Activated CD4-positive, alpha-beta T cell treated with anti-CD3 and anti-CD28 coated beads, Interleukin-2, amount 50 U/mL, for 4 hours (primary cell): Measurements from ENCODE around the gene PUM2.
"Not testable (repeated sequence)": the region's sequence is repeated elsewhere in the genome, so short reads cannot be mapped to it uniquely, and the experiment has no call there.

Source experiments
- DNase-seq, 2 experiments: peaks; one replicate each; pipeline ENCODE4 v3.0.0-alpha.2; 2020

Gene PUM2, protein sequence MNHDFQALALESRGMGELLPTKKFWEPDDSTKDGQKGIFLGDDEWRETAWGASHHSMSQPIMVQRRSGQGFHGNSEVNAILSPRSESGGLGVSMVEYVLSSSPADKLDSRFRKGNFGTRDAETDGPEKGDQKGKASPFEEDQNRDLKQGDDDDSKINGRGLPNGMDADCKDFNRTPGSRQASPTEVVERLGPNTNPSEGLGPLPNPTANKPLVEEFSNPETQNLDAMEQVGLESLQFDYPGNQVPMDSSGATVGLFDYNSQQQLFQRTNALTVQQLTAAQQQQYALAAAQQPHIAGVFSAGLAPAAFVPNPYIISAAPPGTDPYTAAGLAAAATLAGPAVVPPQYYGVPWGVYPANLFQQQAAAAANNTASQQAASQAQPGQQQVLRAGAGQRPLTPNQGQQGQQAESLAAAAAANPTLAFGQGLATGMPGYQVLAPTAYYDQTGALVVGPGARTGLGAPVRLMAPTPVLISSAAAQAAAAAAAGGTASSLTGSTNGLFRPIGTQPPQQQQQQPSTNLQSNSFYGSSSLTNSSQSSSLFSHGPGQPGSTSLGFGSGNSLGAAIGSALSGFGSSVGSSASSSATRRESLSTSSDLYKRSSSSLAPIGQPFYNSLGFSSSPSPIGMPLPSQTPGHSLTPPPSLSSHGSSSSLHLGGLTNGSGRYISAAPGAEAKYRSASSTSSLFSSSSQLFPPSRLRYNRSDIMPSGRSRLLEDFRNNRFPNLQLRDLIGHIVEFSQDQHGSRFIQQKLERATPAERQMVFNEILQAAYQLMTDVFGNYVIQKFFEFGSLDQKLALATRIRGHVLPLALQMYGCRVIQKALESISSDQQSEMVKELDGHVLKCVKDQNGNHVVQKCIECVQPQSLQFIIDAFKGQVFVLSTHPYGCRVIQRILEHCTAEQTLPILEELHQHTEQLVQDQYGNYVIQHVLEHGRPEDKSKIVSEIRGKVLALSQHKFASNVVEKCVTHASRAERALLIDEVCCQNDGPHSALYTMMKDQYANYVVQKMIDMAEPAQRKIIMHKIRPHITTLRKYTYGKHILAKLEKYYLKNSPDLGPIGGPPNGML

DNA sequence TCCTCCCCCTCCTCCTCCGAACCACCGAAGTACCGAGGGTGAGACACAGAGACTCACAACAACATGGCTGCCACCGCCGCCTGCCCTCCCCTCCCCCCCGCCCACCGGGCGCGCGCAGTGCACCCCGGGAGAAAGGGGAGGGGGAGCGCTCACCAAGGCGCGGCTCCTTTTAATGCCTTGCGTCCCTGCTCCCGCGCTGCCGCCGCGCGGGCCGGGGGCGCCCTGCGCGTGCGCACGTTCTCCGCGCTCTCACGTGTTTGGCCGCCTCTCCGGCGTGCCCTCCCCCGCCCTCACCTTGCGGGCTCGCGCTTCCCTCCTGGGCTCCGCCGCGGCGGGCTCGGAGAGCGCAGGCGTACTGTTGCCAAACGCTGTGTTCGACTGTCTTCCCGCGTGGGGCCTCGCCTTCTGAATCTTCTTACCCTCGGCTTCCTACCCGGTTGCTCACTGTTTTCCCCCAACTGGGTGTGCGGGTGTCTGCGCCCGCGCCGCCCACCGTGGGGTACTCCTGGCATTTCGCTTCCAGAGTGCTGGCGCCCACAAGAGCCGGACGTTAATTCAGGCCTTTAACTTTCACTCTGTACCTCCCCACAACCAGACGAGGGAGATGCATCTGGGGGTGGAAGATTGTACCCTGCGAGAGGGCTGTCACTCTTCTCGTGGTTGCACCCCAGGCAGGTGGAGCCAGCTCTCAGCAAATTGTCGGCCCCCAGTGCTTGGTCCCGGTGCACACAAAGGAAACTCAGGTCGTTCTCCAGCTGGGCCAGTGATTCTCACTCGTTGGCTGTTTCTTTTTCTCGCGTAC lies at the start of gene PUM2:
Gene PUM2, minus strand, starts transcription at position 92 of the 802 bp plus-strand sequence. CDS start 23,484 bp downstream, outside the sequence.
- peak; percentile 88 to 92 for DNase-seq

DNA sequence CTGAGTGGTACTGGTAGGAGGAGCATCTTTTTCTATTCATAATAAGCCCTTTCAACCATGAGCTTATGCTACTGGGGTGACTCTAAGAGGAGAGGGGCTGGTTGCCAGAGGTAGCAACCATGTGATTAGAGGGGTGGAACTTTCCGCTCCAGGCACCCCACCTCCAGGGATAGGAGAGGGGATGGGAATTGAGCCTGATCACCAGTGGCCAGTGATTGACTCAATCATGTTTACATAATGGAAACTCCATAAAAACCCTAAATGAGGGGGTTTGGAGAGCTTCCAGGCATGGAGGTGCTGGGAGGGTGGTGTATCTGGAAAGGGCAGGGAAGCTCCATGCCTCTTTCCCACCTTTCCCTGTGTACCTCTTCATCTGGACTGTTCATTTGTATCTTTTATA lies 49.7 kb upstream of the PUM2 start:
- DNase-seq = no peak

DNA sequence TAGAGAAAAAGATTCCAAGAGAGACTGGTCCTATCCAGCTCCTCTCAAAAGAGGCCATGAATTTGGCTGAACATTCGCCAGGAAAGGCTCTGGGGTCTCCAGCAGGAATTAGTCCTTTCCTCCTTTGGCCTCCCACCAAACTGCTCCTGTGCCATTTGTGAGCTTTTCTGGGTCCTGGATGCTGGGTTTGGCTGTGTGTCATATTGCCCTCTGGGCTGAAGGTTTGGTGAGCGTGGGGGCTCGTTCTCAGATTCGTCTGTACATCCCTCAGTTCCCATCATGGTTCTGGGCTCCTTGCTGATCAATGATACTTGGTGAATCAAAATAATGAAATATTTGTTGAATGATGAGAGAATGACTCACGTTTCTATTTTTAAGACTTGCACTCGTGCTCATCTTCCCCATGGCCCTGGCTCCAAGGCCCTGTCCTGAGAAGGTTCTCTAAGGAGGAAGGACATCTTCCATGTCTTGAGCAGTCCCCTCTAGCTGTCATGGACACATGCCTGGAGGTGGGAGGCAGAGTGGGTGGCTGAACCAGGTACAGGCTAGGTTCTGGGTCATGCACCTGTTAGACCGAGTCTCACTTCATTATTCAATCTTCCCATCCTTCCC lies 48.4 kb upstream of the PUM2 start:
- DNase-seq = no peak

DNA sequence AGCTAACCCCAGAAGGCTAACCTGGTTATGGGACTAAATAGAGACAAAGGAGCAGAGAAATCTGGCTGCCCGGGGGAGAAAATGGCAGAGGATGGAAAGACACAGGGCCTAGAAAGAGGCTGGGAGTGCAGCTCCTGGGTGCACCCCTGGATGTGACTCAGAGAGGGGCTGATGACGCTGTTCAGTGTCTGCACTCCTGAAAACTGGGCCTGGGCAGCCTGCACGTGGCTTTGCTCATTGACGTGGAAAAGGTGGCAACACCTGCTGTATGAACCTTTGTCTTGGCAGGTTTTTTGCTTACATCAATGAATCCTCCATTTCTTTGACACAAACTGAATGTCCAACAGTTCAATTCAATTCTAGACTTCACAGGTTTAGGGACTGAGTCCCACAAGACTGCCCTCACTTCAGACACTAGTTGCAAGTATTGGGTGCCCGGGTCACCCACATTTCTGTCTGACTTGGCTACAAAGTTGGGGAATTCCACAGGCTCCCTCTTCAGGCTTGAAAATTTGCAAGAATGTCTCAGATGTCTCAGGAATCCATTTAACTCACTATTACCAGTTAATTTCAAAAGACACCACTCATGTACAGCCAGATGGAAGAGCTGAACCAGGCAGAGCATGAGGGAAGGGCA lies 47.3 kb upstream of the PUM2 start:
- DNase-seq = no peak

DNA sequence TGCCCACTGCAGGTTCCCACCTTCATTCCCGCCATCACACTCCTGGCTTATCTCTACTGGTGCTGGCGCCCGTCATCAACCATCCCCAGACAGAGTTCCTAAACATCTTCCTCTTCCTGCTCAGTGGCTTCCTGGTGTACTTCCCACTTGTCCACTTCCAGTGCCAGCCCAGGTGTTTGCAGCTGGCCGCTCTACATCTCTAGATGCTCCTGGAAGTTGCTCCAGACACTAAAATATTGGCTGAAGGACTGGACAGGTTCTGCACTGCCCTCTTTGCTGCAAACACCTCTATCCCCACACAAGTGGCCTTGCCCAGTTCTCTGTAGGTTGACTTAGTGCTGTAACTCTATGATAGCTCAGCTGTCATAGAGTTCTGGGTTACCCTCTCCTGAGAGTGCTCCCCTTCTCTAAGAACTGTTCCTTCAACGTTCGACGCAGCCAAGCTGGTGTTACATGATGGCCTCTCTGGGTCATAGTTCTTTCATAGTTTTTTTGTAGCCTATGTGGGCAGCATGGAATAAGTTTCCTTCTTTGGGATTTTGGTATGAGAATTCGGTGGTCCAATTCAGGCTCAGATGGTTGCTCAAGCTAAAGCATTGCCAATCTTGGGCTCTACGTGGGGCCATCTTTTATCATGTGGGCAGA lies 45.8 kb upstream of the PUM2 start:
- no peak for DNase-seq

DNA sequence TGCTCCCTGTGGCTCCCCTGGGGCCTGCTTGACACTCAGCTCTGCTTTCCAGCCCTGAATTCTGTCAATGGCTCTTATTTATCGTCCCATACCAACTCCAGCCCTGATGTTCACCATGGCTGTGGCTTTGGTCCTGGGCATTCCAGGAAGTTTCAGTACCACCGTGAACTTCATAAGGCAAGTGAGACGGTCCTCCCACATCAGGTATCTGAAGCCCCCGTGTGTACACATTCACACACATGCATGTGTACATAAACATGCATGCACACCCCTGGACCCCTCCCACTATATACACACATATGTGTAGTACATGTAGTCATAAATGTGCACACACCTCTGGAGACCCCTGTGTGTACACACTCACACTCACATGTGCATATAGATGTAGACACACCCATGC lies 43.3 kb upstream of the PUM2 start:
- DNase-seq = no peak

DNA sequence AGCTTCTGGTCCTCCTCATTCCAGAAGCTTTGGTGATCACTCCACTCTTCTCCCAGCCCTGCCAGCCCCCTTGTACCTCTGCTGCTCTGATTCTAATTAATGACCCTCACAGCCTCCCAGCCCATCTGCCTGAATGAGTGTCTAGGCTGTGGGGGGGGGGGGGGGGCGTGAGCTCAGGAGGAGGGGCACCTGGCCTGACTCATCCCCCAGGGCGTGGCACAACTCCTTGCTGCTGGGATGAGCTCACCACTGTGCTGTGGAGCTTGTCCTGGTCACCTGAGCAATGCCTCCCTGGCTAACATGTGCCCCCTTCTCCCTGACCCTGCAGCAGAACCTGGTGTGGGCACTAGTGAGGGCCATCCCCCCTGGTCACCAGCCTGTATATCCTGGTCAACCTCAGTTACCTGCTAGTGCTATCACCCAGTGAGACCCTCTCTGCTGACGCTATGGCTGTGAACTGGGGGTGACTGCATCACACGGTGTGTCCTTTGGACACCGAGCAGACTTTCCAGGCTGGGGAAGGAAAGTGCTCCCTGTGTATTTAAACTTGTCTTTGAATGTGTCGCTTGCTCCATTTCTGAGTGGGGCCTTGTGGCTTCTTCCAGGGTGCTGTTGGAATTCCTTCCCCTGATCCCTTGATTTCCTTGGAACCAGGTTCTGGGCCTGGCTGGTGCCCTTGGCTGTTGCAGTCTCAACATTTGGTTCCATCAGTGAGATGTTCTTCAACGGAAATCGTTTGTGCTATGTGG lies 41.5 kb upstream of the PUM2 start:
- DNase-seq = no peak

DNA sequence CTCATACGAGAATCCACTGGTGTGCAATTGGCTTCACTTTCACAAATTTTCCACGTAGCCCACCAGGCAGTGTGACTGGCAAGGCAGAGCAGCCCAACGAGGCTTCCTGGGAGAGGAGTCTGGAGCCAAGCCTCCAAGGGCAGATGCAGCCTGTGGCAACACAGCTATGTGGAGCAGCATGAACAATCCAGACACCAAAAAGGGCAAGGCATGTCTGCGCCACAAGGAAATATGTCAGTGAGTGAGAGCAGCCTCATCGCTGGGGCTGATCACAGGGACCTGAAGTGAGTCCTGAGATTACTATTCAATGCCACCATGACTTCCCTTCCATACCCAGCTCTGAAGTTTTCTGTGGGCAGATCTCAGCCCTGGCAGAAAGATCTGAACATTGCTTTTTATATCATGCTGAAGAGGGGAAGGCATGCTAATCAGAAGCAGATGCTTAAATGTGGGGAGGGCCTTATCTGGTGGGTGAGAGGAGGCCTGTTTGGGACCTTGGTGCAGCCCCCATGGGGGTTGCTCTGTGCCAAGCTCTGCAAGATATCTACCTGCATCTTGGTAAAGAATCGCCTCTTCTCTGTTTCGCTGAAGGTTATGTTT lies 40.0 kb upstream of the PUM2 start:
- no peak for DNase-seq

DNA sequence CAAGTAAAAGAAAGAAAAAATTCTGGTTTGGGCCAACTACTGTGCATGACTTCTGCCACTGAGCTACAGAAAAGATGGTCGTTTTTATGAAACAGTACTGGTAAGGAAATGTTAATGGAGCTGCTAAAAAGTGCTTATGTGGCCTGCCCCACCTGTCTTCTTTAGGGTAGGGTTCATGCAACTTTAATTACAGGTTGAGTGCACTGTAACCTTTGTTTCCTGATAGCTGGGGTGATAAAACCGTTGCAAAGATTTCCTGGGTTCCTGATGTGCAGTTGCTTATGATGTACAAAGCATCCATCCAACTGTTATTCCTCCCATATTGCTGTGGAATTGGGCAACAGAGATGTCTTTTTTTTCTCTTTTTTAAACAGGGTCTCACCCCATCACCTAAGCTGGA lies 34.3 kb upstream of the PUM2 start:
- no peak for DNase-seq

DNA sequence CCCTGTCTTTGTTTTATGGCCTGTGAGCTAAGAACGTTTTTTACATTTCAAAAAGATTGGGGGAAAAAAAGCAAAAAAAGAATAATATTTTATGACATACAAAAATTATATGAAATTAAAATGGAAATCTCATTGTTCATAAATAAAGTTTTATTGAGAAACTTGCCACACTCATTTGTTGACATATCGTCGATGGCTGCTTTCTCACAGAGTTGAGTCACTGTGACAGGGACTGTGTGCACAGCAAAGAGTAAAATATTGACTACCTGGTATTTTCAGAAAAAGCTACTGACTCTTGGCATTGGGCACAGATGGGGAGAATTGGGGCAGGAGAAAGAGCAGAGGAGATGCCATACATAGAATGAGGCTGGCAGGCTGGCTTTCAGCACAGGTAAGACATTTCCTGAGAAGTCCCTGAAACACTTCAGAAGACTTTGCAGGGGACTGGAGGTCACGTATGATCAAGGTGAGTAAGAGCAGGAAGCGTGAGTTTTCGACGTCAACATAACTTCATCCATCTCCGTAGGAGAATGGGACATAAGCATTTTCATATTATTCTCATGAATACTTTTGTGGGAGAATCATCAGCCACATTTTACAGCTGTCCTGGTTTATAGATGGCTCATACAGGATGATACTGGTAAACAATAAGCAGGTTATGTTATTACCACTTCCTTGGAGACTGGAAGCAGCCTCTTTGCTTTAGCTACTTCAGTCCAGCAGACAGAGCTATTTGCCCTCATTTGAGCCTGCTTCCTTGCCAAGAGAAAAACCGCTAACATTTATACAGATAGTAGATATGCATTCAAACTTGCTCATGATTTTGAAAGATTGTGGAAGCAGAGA lies 32.5 kb upstream of the PUM2 start:
- no peak for DNase-seq

DNA sequence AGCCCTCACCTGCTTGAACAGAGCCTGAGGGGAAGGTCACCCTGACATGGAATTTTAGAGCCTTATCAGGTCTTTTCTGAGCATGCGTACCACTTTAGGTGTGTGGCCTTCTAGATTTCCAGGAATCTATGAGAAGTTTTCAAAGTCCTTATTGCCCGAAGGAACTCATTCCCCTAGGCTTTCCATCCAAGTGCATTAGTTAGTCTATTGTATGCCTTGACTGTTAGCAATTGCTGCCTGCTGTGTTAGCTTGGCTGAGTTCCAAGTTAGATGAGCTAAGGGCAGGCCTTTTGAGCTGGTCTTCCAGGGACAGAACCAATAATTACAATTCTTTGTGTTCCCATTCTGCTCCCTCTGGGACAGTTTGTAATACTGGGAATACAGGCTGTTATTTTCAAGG lies 30.8 kb upstream of the PUM2 start:
- no peak for DNase-seq

DNA sequence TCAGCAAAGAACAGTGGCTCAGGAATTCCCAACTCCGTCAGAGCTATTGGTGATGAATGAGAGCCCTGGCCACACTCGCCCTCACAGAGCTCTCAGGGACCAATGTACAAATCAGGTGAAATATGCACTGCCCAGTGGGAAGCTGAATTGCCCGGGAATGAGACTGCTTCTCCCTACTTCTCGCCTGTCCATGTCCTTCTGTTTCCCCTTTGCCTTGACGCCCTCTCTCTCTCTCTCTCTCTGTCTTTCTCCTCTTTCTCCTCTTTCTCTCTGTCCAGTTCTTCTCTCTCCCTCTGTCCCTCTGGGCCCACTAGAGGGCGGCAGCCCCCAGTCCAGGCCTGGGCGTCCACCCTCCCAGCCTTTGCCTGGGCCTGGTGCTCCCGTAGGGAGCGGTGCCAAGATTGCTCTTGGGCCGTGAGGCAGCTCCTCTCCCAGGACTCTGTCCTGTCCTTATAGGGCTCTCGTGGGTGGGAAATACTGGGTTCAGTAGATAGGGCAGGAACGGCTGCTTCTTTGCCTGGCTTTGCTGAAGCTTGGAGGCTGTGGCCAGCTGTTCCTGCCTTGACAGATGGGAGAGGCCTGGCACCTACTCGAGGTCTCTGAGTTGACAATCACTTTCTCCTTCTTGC lies 28.4 kb upstream of the PUM2 start:
- DNase-seq = no peak

DNA sequence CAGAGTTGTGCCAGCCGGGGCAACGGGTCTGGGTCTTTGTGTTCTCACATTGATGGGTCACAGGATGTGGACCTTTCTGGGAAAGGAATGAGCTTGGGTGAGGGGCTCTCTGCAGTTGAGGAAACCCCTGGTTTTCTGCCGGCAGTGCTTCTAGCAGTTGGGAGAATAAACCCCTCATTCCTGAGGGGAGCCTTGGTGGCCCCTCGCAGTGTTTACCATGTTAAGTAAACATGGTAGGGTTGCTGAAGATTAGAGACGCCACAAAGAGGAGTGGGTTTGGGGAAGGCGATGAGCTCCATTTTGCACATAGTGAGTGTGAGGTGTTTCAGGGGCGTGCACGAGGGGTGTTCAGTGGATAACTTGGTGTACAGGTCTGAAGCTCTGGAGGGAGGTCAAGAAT lies 27.7 kb upstream of the PUM2 start:
- DNase-seq = no peak

DNA sequence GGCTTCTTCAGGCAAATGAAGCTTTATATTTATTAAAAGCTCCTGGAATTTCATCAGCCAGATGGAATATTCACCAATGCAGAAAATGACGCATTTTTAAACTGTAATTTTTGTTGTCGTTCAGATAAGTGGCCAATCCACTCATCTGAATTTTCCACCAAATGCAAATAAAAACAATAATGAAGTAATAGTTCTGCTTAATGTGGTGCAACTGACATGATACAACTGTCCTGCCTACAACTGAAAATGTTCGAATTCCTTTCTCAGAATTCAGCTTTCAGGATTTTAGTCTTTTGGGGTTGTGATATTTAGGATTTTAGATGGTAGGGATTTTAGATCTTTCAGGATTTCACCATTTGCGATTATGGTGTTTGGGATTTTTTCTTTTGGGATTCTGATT lies 27.1 kb upstream of the PUM2 start:
- DNase-seq = no peak

DNA sequence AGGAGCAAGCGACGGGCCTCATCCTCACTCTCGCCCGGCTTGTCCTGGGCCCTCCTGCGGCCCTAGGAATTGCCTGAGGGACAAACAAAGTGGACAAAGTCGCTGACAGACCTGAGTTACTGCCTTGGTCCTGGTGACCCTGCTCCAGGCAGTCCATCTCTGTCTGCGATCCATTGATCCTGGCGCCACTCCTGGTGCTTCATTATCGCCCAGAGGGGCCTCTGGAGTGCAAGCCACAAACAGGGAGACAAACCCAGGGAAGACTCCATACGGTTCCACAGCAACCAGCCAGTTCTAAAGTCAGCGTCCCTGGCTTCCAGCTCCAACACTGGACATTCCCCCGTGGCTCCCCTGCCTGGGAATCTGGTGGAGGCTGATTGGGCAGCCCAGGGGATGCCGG lies 24.3 kb upstream of the PUM2 start:
- DNase-seq = not testable (repeated sequence)

DNA sequence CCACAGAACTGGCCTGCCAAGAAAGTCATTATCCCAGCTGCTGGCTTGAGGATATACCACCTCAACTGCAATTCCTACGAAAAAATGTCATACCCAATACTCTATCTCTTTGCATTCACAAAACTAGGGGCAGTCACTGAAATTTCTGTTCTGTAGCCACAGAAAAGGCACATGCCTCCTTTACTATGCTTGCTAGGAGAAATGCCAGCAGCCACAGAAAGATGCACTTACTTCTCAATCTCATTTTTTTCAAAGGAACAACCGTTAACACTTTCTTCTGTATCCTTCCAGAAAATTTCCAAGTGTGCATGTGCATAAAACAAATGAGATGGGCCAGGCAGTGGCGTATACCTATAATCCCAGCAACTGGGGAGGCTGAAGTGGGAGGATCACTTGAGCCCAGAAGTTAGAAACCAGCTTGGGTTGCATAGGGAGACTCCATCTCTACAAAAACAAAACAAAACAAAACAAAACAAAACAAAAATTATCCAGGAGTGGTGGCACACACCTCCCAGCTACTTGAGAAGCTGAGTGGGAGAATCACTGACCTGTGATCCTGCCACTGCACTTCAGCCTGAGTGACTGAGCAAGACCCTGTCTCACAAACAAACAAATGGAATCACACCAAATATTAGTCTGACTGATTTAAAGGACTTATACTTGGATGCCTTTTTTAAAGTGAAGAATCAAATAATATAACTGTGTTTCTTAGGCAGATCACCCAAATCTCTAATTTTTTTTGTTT lies 22.4 kb upstream of the PUM2 start:
- DNase-seq = no peak

DNA sequence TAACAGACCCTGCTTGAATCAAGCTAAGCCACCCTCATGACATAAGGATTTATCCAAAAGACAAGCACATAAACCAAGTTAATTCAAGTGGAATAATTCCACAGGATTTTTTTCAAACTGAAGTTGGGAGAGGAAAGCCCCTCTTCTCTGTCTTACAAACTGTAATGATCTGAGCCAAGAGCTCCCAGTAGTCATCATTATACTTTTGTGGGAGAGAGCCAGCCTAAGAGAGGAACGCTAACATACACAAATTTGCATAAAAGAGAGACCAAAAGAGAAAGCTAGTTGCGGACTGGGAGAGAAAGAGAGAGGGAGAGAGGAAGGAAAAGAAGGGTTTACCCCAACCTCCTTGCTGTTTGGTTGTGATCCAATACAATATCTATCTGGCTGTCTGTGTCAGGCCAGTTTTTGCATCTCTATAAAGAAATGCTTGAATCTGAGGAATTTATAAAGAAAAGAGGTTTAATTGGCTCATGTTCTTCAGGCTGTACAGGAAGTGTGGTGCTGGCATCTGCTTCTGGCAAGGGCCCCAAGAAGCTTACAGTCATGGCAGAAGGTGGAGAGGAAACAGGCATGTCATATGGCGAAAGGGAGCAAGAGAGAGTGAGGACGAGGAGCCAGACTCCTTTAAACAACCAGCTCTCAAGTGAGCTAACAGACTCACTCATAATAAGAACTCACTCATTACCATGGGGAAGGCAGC lies 20.8 kb upstream of the PUM2 start:
- no peak for DNase-seq
